NCI-H1105 treated with DMSO at 0.1 percent for 48 hours (cell line): ENCODE data around the gene TBCK.
"Not testable (repeated sequence)": the region's sequence is repeated elsewhere in the genome, so short reads cannot be mapped to it uniquely, and the experiment has no call there.

Source experiments
- DNase-seq: peaks from one replicate; lab custom pipeline; 2025; lab: John Stamatoyannopoulos, UW

The TBCK gene

DNA sequence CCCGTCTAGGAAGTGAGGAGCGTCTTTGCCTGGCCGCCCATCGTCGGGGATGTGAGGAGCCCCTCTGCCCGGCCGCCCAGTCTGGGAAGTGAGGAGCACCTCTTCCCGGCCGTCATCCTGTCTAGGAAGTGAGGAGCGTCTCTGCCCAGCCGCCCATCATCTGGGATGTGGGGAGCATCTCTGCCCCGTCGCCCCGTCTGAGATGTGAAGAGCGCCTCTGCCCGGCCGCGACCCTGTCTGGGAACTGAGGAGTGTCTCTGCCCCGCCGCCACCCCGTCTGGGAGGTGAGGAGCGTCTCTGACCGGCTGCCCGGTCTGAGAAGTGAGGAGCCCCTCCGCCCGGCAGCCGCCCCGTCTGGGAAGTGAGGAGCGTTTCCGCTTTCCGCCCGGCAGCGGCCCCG, 5.2 kb upstream of the TBCK start:
- not testable (repeated sequence) for DNase-seq

- no peak for DNase-seq
Observed at GRCh38 chr4:106320235-106320634, 4.2 kb upstream of the TBCK start.

DNA sequence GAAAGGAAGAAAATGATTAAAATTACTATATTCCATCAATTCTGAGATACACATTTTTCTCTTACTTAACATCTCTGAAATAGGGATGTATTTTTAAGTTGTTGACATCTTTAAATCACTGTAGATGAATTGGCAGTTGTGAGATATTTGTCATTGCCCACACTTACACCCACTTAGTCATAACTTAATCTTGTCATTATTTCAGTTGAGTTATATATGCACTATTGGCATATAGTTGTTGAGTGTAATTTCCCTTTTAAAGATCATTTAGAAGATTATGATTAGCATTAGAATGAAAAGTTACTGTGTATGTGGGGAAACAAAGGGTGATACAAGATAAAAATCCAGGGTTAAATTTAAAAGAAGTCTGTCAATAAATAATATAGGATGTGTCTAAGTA, 2.5 kb upstream of the TBCK start:
- DNase-seq, result no peak

- DNase-seq, result no peak
Observed at GRCh38 chr4:106317815-106318214, 1.8 kb upstream of the TBCK start.

- no peak for DNase-seq
Observed at GRCh38 chr4:106316773-106317409, 882 bp upstream of the TBCK start.

DNA sequence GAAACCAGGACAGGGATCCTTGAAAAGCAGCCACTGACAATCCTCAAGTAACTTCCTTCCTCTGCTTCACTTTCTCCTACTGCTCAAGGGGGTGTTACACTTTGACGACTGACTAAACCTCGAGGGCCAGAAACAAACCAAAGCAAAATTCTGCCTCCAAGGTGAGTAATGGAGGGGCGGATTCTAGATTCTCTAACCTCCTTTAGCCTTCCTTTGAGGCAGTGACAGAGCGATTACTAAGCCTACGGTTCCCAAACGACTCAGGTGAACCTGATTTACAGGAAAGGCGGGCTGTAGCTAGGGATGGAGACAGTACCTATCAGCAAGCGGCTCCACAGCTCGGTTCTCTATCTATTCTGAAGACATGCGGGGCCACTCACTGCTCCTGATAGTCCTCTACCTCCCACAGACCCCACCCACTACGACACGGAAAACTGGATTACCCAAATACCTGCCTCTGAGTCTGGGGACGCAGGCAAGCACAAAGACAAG, 487 bp downstream of the TBCK start:
- peak; percentile 57 for DNase-seq

GRCh38 chr4:106314960-106315359, 1.0 kb downstream of the TBCK start:
- DNase-seq, result no peak

- DNase-seq, result no peak
Observed at GRCh38 chr4:106312997-106313522, 2.9 kb downstream of the TBCK start.

DNA sequence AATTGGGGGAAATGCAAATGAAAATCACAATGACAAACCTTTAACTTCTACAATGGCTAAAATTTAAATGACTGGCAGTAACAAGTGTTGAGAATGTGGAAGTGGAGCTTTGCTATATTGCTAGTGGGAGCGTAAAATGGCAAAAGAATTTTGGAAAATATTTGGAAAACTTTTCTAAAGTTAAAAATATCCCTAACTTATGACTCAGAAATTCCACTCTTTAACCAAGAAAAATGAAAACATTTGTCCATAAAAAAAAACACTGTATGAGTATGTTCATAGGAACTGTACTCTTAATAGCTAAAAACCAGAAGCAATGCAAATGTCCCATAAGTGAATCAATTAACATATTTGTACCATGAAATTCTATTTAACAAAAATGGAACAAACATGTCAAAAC, 3.6 kb downstream of the TBCK start:
- no peak for DNase-seq

DNA sequence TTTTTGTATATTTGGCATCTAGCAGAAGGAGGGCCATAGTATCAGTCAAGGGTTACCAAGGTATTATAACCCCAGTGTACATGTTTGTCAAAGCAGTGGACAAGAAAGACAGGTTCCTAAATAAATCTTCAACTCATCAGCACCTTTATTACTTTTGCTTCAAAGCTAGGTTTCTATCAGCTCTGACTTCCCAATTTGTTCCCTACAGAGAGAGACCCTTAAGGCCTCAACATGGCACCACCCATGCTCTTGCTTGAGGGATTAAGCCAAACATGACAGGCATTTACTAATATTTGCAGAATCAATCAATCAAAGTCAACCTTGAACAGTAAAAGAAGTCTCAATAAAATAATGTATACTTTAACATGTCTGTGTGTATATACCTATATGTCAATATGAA, 9.4 kb downstream of the TBCK start:
- no peak for DNase-seq

- DNase-seq, result no peak
Observed at GRCh38 chr4:106305435-106306055, 10.5 kb downstream of the TBCK start.

DNA sequence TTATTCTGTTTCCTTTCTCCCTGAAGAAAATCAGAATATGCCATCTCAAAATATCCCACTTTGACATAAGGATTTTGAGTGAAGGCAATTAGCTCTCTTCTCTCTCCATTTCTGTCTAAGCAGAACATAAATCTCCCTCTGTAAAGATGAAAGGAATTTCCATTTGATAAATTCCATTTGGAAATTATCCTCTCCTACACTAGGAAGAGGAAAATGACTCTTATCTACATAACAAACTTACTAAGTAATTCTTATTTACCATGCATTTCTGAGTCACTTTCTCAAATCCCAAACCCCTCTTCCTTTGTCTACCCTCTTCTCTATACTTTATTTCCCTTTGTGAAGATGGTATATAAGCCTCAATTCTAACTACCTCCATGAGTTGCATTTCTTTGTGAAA, 11.4 kb downstream of the TBCK start:
- DNase-seq, result no peak

- no peak for DNase-seq
Observed at GRCh38 chr4:106303548-106304281, 12.3 kb downstream of the TBCK start.

- DNase-seq, result no peak
Observed at GRCh38 chr4:106302062-106302438, 14.0 kb downstream of the TBCK start.

GRCh38 chr4:106301393-106302061, 14.5 kb downstream of the TBCK start:
- no peak for DNase-seq

- no peak for DNase-seq
Observed at GRCh38 chr4:106299977-106300376, 16.0 kb downstream of the TBCK start.

DNA sequence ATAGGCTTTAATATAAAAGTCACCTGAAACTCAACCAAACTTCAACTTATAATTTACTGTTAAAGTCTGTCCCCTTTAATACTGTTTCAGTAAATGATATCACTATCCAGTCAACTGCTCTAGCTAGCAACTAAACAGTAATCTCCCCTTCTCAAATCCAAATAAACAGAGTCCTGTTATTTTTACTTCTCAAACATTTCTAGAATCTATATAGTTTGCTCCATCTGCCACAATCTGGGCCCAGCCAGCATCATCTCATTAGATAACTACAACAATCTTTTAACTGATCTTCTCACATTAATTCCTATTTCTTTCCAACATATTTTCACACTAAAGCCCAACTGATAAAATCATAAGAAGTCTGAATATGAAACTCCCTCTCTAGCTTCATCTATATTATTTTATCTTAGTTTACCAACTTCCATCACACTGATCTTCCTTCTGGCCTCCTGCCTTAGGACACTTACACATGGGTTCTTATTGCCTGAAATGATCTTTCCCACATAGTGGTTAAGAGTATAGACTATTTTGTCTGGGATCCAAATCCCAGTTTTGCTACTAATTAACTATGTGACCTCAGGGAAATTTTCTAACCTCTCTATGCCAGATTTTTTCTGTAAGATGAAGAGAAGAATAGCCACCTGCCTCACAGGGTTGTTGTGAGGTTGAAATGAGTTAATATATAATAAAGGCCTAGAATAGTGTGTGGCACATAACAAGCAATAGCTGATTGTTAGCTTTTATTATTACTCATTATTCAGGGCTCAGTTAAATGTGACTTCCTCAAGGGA, 18.6 kb downstream of the TBCK start:
- no peak for DNase-seq

GRCh38 chr4:106294062-106294461, 21.9 kb downstream of the TBCK start:
- DNase-seq, result no peak

DNA sequence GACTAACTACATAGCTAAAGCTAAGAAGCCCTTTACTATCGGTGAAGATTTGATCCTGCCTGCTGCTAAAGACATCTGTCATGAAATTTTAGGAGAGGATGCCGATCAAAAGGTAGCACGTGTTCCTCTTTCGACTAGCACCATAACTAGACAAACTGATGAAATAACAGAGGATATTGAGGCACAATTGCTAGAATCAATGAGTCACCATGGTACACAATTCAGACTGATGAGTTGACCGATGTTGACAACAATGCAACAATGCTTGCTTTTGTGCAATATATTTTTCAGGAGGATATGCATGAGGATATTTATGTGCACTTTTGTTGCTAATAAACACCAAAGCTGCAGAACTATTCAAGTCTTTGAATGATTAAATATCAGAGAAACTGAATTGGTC, 24.3 kb downstream of the TBCK start:
- no peak for DNase-seq

GRCh38 chr4:106289737-106290136, 26.3 kb downstream of the TBCK start:
- DNase-seq, result no peak

GRCh38 chr4:106287353-106287969, 28.5 kb downstream of the TBCK start:
- DNase-seq, result no peak
